Lung (tissue), 12 donors: ENCODE measurements around the gene GCG. TPM values are rescaled to one million over a fixed set of nuclear protein-coding genes. Genes with fewer than 3 reads are reported as not detected.

ENCODE experiments used
- ATAC-seq: fragments of 200-7000 bp; cut with Tn5 transposase; one replicate; pipeline ENCODE4 v1.9.1; 2020; ENCODE audit warnings: moderate number of reproducible peaks; ENCODE audit not compliant: insufficient read depth, low FRiP score
- DNase-seq, 3 donors: peaks; one replicate each; pipeline ENCODE4 v3.0.0-alpha.2; 2013 to 2017
- H3K27ac ChIP-seq, 2 donors: one replicate each; pipeline ENCODE4 v1.5.1; 2013; ENCODE audit warnings: mild to moderate bottlenecking in 2 of 2, moderate library complexity in 2 of 2, control low read depth in 1 of 2, inconsistent platforms in 1 of 2, low read depth in 1 of 2, low read length in 1 of 2
- H3K27me3 ChIP-seq, 3 donors: one replicate each; pipeline ENCODE4 v1.5.1; 2013; ENCODE audit warnings: low read length in 2 of 3; ENCODE audit not compliant: control insufficient read depth in 3 of 3, insufficient read depth in 3 of 3
- H3K36me3 ChIP-seq, 4 donors: one replicate each; pipeline ENCODE4 v1.5.1; 2013; ENCODE audit warnings: low read length in 4 of 4, mild to moderate bottlenecking in 1 of 4, moderate library complexity in 1 of 4; ENCODE audit not compliant: control insufficient read depth in 4 of 4, insufficient read depth in 4 of 4
- H3K4me1 ChIP-seq, 5 donors: one replicate each; pipeline ENCODE4 v1.5.1; 2013; ENCODE audit warnings: low read length in 5 of 5, mild to moderate bottlenecking in 2 of 5, moderate library complexity in 1 of 5; ENCODE audit not compliant: control insufficient read depth in 5 of 5, insufficient read depth in 5 of 5
- H3K4me3 ChIP-seq: one replicate; pipeline ENCODE4 v1.5.1; 2013; ENCODE audit warnings: mild to moderate bottlenecking, control low read depth, moderate library complexity
- H3K9ac ChIP-seq, 2 donors: one replicate each; pipeline ENCODE4 v1.5.1; 2013; ENCODE audit warnings: low read length in 2 of 2, control low read depth in 1 of 2; ENCODE audit not compliant: insufficient read depth in 1 of 2
- H3K9me3 ChIP-seq, 4 donors: one replicate each; pipeline ENCODE4 v1.5.1; 2013; ENCODE audit warnings: low read length in 3 of 4, mild to moderate bottlenecking in 1 of 4, moderate library complexity in 1 of 4; ENCODE audit not compliant: control insufficient read depth in 4 of 4, insufficient read depth in 3 of 4
- WGBS, 2 donors: extraction: QIAGEN DNeasy Blood & Tissue Kit; methylation state at CpG; one replicate each; pipeline ENCODE4 v1.1.7; 2013; 5-methylcytosine and 5-hydroxymethylcytosine counted together
- polyA plus RNA-seq, 2 donors: library from polyadenylated mRNA; stranded (reverse); fragments of 200-250 nt; gene quantifications; one replicate each; pipeline ENCODE4 v1.2.1, GENCODE V29; 2013
- total RNA-seq, 2 donors: library from RNA; depleted of rRNA in 1 of 2; stranded (reverse); fragments of >200 nt in 1 of 2; gene quantifications; one replicate each; pipeline ENCODE4 v1.2.1, GENCODE V29; 2014 to 2021
- TF ChIP-seq, protein P1 (sequence below): IDR thresholded peaks from 2 replicates; pipeline ENCODE4 v1.5.1; 2012; ENCODE audit warnings: mild to moderate bottlenecking; ENCODE audit errors: control extremely low read depth, extremely low read depth
- donor health status: control.
- donor health status: control.
- donor health status: Bipolar disorder and iron deficiency.
- donor health status: healthy.
- donor health status: DM: yes; HTN: yes; CAD: no.

The GCG gene
- total and polyA plus RNA-seq, 4 donors = 0.14 TPM; not detected in 3

- 85 to 88% methylated on average over 2 of the region's 2 CpGs for WGBS, 2 donors
- Histone ChIP-seq H3K27ac (no peak overlapping the region), H3K27me3 (no peaks in the 10 kb centered on the region), H3K9ac (no peak overlapping the region), H3K9me3 (no peaks in the 10 kb centered on the region), H3K4me3 (no peak overlapping the region), H3K4me1 (peaks cover 0 to 8% (median 0%) of the 10 kb centered on the region in 5 donors), H3K36me3 (no peaks in the 10 kb centered on the region)
- ATAC-seq (no peak), DNase-seq (no peak)
- TF ChIP-seq, protein P1, sequence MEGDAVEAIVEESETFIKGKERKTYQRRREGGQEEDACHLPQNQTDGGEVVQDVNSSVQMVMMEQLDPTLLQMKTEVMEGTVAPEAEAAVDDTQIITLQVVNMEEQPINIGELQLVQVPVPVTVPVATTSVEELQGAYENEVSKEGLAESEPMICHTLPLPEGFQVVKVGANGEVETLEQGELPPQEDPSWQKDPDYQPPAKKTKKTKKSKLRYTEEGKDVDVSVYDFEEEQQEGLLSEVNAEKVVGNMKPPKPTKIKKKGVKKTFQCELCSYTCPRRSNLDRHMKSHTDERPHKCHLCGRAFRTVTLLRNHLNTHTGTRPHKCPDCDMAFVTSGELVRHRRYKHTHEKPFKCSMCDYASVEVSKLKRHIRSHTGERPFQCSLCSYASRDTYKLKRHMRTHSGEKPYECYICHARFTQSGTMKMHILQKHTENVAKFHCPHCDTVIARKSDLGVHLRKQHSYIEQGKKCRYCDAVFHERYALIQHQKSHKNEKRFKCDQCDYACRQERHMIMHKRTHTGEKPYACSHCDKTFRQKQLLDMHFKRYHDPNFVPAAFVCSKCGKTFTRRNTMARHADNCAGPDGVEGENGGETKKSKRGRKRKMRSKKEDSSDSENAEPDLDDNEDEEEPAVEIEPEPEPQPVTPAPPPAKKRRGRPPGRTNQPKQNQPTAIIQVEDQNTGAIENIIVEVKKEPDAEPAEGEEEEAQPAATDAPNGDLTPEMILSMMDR = no peak
Measured at GRCh38 chr2:162125138-162125537, 26.9 kb downstream of the GCG start.

- no peaks in the 10 kb centered on the region for H3K36me3 ChIP-seq
- ATAC-seq (no peak), DNase-seq (peak in 2 of 3 donors; percentile 75 to 81)
- WGBS, 2 donors = 36 to 44% methylated on average over 9 of the region's 9 CpGs
- H3K27ac ChIP-seq = peak overlapping the region in 1 of 2 donors; percentile 31
- H3K4me1 ChIP-seq = peaks cover 0 to 8% (median 0%) of the 10 kb centered on the region in 5 donors
- H3K4me3 ChIP-seq = no peak overlapping the region
- H3K9me3 ChIP-seq = no peaks in the 10 kb centered on the region
- TF ChIP-seq, protein P1 = peak; percentile 57
- H3K9ac ChIP-seq = no peak overlapping the region
- no peaks in the 10 kb centered on the region for H3K27me3 ChIP-seq
Measured at GRCh38 chr2:162123806-162124758, 28.0 kb downstream of the GCG start.

DNA sequence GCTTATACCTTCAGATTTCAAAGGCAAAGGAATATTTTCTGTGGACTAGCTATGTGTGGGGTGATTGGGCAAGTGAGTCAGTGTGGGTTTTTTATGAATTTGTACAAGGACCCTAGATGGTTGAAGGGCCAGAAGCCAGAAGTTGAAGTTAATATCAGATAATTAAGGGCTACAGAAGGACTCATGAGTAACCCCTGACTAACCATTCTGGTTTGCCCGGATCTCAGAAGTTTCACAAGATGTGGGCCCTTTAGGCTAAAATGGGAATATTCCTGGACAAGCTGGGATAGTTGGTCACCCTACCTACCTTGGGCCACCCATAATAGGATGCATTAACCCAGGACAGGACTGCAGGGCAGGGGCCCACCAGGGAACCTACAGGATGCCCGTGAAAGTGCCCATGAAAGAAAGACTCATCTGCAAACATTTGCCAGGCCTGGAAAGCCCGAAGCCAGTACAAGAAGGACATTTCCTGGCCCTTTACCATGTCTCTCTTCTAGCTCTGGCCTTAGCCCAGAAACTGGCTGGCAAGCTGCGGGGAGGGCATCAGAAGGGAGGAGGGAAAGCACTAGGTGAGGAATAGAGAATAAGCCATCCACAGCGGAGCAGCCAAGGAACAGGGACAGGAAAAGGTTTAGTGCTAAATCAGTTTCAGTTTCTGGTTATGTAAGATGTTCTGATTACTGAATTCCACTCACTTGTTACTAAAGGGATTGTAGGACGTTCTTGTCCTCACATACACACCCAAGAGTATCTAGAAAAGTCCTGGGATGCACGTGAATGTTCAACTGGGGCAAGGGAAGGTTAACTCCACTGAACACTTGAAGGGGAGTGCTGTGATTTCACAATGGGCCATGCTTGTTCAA lies 33.6 kb downstream of the GCG start:
- Histone ChIP-seq H3K27me3 (no peaks in the 10 kb centered on the region), H3K9me3 (peaks cover 0 to 3% (median 0%) of the 10 kb centered on the region in 4 donors), H3K27ac (peak overlapping the region in 1 of 2 donors; percentile 75), H3K36me3 (no peaks in the 10 kb centered on the region), H3K9ac (no peak overlapping the region), H3K4me3 (no peak overlapping the region), H3K4me1 (peaks cover 0 to 6% (median 5%) of the 10 kb centered on the region in 5 donors)
- WGBS, 2 donors = 43 to 48% methylated on average over 7 of the region's 7 CpGs
- TF ChIP-seq, protein P1 = no peak
- DNase-seq = peak in 1 of 3 donors; percentile 15
- ATAC-seq = peak; percentile 59
